Endothelial cell of umbilical vein (primary cell): ENCODE results near the gene INSYN2B. TPM values are rescaled to one million over a fixed set of nuclear protein-coding genes. Genes with fewer than 3 reads are reported as not detected.

Experiments used
- BruUV-seq: library from RNA; stranded (reverse); fragments of 400-500 nt; replicated peaks from 2 replicates; lab custom pipeline; 2021; lab: Mats Ljungman, UMichigan
- CTCF ChIA-PET: fragments of 300-600, 350-600 bp; sonication (Branson Sonifier 250); formaldehyde crosslinking; loops from one replicate; lab custom pipeline; 2021; ENCODE audit warnings: antibody characterized with exemption, inconsistent platforms; lab: Charles Lee
- POLR2A ChIA-PET: fragments of 300-600, 350-600 bp; sonication (Branson Sonifier 250); formaldehyde crosslinking; loops from one replicate; lab custom pipeline; 2021; ENCODE audit warnings: antibody characterized with exemption, inconsistent platforms; lab: Charles Lee
- DNase-seq: peaks from one replicate; pipeline ENCODE4 v3.0.0-alpha.2; 2011; ENCODE audit warnings: low read depth, low spot score
- FAIRE-seq: peaks from 2 replicates; lab custom pipeline; 2011; peaks lifted over from hg19 to GRCh38; lab: Jason Lieb, UNC
- H2AFZ ChIP-seq: 2 replicates; pipeline ENCODE4 v1.6.0; 2012; ENCODE audit warnings: low read depth, low read length, control low read depth, inconsistent platforms
- H3K27ac ChIP-seq: 2 replicates; pipeline ENCODE4 v1.5.1; 2011; ENCODE audit warnings: low read depth, mild to moderate bottlenecking, control low read depth, low read length, moderate library complexity; ENCODE audit not compliant: insufficient read depth
- H3K27me3 ChIP-seq, 2 experiments: 2 replicates each; pipeline versions ENCODE4 v1.6.0 to v1.6.1; 2011; ENCODE audit warnings: low read length in 2 of 2, mixed read lengths in 1 of 2; ENCODE audit not compliant: control insufficient read depth in 2 of 2, insufficient read depth in 2 of 2
- H3K36me3 ChIP-seq, 2 experiments: 2 replicates in 1 of 2; 3 replicates in 1 of 2; pipeline ENCODE4 v1.5.1; 2011; ENCODE audit warnings: low read length in 2 of 2, mild to moderate bottlenecking in 1 of 2, moderate library complexity in 1 of 2; ENCODE audit not compliant: control insufficient read depth in 2 of 2, insufficient read depth in 2 of 2; ENCODE audit errors: extremely low read depth in 1 of 2
- H3K4me1 ChIP-seq: 3 replicates; pipeline ENCODE4 v1.5.1; 2011; ENCODE audit warnings: mild to moderate bottlenecking, low read length; ENCODE audit not compliant: control insufficient read depth, insufficient read depth; ENCODE audit errors: extremely low read depth
- H3K4me2 ChIP-seq: 2 replicates; pipeline ENCODE4 v1.6.1; 2011; ENCODE audit warnings: low read length, control low read depth, mixed read lengths; ENCODE audit not compliant: insufficient read depth
- H3K4me3 ChIP-seq, 3 experiments: fragments of 200-600 bp in 1 of 3; sonication (generic), shearing (Covaris generic) in 1 of 3; replicated peaks in 1 of 3; 2 replicates each; pipeline ENCODE4 v1.5.1; 2011 to 2016; ENCODE audit warnings: control low read depth in 3 of 3, low read length in 3 of 3, mild to moderate bottlenecking in 2 of 3, inconsistent platforms in 1 of 3, low read depth in 1 of 3, moderate library complexity in 1 of 3; ENCODE audit not compliant: insufficient read depth in 1 of 3
- H3K79me2 ChIP-seq: 2 replicates; pipeline ENCODE4 v1.6.0; 2012; ENCODE audit warnings: low read length, inconsistent platforms; ENCODE audit not compliant: control insufficient read depth, insufficient read depth
- H3K9ac ChIP-seq: replicated peaks from 2 replicates; pipeline ENCODE3; 2011; ENCODE audit warnings: low read length, control low read depth; ENCODE audit not compliant: insufficient read depth; ENCODE audit errors: extremely low read depth
- H3K9me1 ChIP-seq: replicated peaks from 3 replicates; pipeline ENCODE4 v1.6.0; 2011; ENCODE audit warnings: mild to moderate bottlenecking, low read length; ENCODE audit not compliant: control insufficient read depth, insufficient read depth; ENCODE audit errors: extremely low read depth
- H3K9me3 ChIP-seq: replicated peaks from 2 replicates; pipeline ENCODE4 v1.5.1; 2012; ENCODE audit warnings: low read length, inconsistent platforms; ENCODE audit not compliant: control insufficient read depth, insufficient read depth
- H4K20me1 ChIP-seq: replicated peaks from 2 replicates; pipeline ENCODE3; 2011; ENCODE audit warnings: mild to moderate bottlenecking, low read length; ENCODE audit not compliant: control insufficient read depth, insufficient read depth; ENCODE audit errors: extremely low read depth
- EZH2 ChIP-seq: IDR thresholded peaks from 2 replicates; pipeline ENCODE4 v1.6.1; 2012; ENCODE audit warnings: borderline replicate concordance, low read depth, mild to moderate bottlenecking, moderate library complexity, low read length, inconsistent platforms; ENCODE audit not compliant: severe bottlenecking
- FOS ChIP-seq: IDR thresholded peaks from 2 replicates; pipeline ENCODE4 v1.6.1; 2011; ENCODE audit warnings: mild to moderate bottlenecking, low read length, moderate library complexity, borderline replicate concordance; ENCODE audit not compliant: insufficient read depth
- GATA2 ChIP-seq: IDR thresholded peaks from 2 replicates; pipeline ENCODE4 v1.7.0; 2011; ENCODE audit warnings: low read depth, mild to moderate bottlenecking, moderate library complexity, mixed read lengths, low read length; ENCODE audit not compliant: insufficient read length, insufficient read depth
- MYC ChIP-seq: IDR thresholded peaks from one replicate; pipeline ENCODE4 v1.6.1; 2011; ENCODE audit warnings: mild to moderate bottlenecking, low read depth, low read length
- POLR2A ChIP-seq: IDR thresholded peaks from 2 replicates; pipeline ENCODE4 v1.6.1; 2012; ENCODE audit warnings: low read depth, mild to moderate bottlenecking, control low read depth, low read length
- POLR2AphosphoS5 ChIP-seq: IDR thresholded peaks from 2 replicates; pipeline ENCODE4 v1.6.1; 2012; ENCODE audit warnings: low read depth, mild to moderate bottlenecking, control low read depth, low read length, moderate library complexity; ENCODE audit not compliant: insufficient read depth
- dilution Hi-C: fragments of 300-500 bp; cut with MboI; formaldehyde crosslinking; loops from one replicate; pipeline ENCODE4 v1.15.0; 2019; ENCODE audit warnings: low sequenced_read_pairs; ENCODE audit not compliant: extremely low pct_ligation_motif_present
- intact Hi-C: fragments of 100-400 bp; cut with micrococcal nuclease; formaldehyde crosslinking; loops from one replicate; pipeline ENCODE4 v1.10.0; 2022
- polyA plus RNA-seq, 4 experiments: library from polyadenylated mRNA; depleted of rRNA in 3 of 4; stranded (reverse) in 3 of 4; unstranded in 1 of 4; fragments of >200 nt; gene quantifications; 2 replicates each; pipeline versions ENCODE4 v1.2.1 to v1.2.3, GENCODE V29; 2011 to 2012; ENCODE audit warnings: missing spikeins in 1 of 4
- total RNA-seq: library from RNA; stranded (reverse); gene quantifications from 2 replicates; pipeline ENCODE4 v1.2.3, GENCODE V29; 2021
- TF ChIP-seq, protein P1 (sequence below): IDR thresholded peaks from 2 replicates; pipeline ENCODE4 v1.6.1; 2011; ENCODE audit not compliant: insufficient read depth, insufficient read length
- TF ChIP-seq, protein P2 (sequence below), 2 donors: IDR thresholded peaks; 1 replicate in 1 of 2; 2 replicates in 1 of 2; pipeline ENCODE4 v1.5.1; 2011; ENCODE audit warnings: low read length in 2 of 2, mild to moderate bottlenecking in 2 of 2, moderate library complexity in 2 of 2, control low read depth in 1 of 2, inconsistent platforms in 1 of 2, low read depth in 1 of 2; ENCODE audit not compliant: insufficient read depth in 1 of 2; ENCODE audit errors: extremely low read depth in 1 of 2

The INSYN2B gene
- total and polyA plus RNA-seq, 2 donors (not counting 3 experiments of a cell fraction or from before 2014, with no cell fraction given) = 8.2 to 17.1 TPM

DNA sequence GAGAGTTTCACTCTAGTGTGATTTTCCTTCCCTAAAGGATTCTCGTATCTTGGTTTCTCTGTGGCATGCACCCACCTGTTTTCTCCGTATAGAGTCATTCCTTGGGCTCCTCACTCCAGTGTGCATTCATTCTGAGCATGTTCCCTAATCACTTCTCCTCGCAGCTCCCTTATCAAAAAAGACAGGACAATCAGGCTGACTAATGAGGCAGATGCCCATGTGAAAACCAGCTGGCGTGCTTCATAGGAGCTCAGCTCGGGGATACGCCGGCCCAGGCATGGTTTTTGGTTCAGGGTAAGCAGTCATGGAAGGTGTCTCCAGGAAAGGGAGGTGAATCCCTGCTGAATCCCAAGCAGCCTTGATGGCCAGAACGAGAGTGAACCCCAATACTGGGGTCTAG, 41.2 kb upstream of the INSYN2B start:
- BruUV-seq = no TSS peak
- Histone ChIP-seq H4K20me1 (no peaks in the 10 kb centered on the region), H3K36me3 (no peaks in the 10 kb centered on the region), H3K27me3 (peaks cover 8 to 15% of the 10 kb centered on the region in 2 experiments), H2AFZ (no peak overlapping the region), H3K4me2 (no peak overlapping the region), H3K9me1 (no peaks in the 10 kb centered on the region), H3K4me1 (no peaks in the 10 kb centered on the region), H3K27ac (no peak overlapping the region), H3K9ac (no peak overlapping the region), H3K9me3 (no peaks in the 10 kb centered on the region), H3K79me2 (no peaks in the 10 kb centered on the region), H3K4me3 (no peak overlapping the region)
- no peak for DNase-seq
- dilution Hi-C loops = no loop called here
- FAIRE-seq = no peak
- TF ChIP-seq EZH2 (no peak), MYC (no peak), POLR2AphosphoS5 (no peak), POLR2A (no peak), GATA2 (no peak), FOS (no peak)
- TF ChIP-seq, protein P1, sequence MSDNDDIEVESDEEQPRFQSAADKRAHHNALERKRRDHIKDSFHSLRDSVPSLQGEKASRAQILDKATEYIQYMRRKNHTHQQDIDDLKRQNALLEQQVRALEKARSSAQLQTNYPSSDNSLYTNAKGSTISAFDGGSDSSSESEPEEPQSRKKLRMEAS = no peak
- TF ChIP-seq, protein P2, sequence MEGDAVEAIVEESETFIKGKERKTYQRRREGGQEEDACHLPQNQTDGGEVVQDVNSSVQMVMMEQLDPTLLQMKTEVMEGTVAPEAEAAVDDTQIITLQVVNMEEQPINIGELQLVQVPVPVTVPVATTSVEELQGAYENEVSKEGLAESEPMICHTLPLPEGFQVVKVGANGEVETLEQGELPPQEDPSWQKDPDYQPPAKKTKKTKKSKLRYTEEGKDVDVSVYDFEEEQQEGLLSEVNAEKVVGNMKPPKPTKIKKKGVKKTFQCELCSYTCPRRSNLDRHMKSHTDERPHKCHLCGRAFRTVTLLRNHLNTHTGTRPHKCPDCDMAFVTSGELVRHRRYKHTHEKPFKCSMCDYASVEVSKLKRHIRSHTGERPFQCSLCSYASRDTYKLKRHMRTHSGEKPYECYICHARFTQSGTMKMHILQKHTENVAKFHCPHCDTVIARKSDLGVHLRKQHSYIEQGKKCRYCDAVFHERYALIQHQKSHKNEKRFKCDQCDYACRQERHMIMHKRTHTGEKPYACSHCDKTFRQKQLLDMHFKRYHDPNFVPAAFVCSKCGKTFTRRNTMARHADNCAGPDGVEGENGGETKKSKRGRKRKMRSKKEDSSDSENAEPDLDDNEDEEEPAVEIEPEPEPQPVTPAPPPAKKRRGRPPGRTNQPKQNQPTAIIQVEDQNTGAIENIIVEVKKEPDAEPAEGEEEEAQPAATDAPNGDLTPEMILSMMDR (IDR thresholded peaks at IDR 0.05; ENCODE audit: extremely low read depth in 1 of 2, insufficient read depth in 1 of 2, low read depth in 1 of 2, low read length in 2 of 2) = no peak
- CTCF ChIA-PET = interaction anchor here (1.0 kb wide), 1 partner anchor 41 kb away, joined by 3 read pairs; no protein-coding TSS in a partner anchor
- POLR2A ChIA-PET = no interaction called here
- intact Hi-C loops = no loop called here
